GM18520 (cell line): ENCODE results near the gene CENPU.
"Not testable (repeated sequence)": the region's sequence is repeated elsewhere in the genome, so short reads cannot be mapped to it uniquely, and the experiment has no call there.

Experiments used
- ATAC-seq: cut with Tn5 transposase; IDR thresholded peaks from one replicate; pipeline ENCODE4 v1.9.1; 2021; ENCODE audit not compliant: unreplicated experiment

CENPU gene

DNA sequence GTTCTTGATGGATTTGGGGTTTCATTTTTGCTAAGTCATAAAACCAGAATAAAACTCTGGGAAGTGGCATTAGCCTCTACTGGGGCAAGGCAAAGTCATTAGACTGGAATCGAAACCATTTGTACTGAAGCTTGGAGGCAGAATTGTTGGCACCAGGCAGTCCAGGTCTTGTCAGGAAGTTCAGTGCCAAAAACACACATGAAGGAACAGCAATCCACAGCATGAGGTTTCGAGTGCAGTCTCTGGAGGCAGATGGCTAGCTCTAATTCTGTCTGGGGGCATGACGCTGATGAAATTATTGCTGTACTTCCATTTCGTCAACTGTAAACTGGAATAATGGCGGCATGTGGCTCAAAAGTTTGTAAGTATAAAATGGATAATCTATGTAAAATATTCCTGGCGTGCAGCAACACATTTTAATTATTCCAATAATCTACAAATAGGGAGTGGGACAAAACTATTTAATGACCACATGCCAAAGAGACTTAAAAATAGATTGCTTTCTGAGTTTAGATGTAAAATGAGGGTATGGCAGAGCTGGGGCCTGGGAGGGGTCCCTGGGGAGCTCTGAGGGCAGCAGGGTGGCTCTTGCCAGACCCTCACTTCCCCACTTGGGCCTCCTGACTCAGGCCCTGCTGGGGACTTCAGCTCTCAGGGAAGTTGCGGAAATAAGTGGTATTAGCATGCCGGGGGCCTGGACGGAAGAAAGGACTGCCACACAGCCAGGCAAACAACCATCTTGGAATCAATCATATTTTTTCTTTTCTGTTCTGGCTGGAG lies 18.8 kb upstream of the CENPU start:
- ATAC-seq: no peak

DNA sequence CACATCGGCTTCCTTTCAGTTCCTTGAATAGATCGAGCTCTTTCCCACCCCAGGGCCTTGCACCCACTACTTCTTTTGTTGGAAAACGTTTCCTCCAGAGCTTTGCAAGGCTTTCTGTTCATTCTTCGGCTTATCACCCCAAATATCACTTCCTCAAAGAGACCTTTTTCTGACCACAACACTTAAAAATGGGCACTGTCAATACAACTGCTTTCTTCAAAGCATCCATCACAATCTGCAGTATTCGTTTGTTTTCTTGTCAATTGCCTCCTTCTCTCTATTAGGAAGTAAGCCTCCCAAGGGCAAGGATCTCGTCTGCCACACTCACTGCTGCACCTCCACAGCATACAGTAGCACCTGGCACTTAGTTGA lies 17.7 kb upstream of the CENPU start:
- ATAC-seq: no peak

DNA sequence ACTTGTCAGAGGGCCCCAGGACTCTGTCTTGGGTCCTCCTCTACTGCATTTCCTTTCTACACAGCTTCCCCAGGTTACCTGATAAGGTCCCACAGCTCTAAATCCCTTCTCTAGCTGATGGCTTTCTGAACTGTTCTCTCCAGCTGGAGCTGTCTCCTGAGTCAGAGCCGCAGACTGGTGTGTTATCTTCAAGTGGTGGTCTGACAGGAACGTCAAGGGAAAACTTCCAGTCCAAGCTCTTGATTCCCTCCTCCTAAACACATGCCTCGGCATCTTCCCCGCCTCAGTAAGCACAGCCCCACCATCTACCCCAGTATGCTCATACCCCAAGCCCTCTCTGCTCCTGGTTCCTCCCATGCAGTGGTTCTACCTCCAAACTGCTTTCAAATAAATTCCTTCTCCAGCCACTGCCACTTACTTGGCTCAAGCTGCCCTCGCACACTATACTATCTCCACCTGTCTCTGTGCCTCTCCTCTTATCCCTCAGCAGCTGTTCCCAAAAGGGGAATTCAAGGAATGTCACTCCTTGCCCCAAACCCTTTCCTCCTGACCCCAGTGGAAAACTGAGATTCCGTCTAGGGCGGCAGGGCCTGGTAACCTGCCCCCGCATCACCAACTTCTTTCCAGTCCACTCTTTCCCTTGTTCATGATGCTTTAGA lies 17.2 kb upstream of the CENPU start:
- no peak for ATAC-seq

DNA sequence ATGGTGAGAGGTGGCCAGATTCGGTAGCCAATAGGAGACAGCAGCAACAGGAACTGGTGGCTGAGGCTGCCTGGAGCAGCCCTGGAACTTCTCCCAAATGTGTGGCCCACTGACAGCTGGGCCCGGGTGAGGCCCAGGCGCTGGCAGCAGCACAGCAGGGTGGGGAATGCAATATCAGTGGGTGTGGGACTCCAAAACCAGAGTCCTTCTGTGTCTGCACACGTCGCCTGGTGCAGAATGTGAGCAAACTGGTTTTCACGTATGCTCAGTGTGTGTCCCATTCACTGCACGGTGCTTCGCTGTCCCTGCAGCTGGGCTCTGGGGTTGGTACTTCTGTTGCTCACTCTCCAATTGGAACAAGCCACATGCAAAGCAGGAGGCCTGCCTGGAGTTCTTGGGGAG lies 14.4 kb upstream of the CENPU start:
- no peak for ATAC-seq

DNA sequence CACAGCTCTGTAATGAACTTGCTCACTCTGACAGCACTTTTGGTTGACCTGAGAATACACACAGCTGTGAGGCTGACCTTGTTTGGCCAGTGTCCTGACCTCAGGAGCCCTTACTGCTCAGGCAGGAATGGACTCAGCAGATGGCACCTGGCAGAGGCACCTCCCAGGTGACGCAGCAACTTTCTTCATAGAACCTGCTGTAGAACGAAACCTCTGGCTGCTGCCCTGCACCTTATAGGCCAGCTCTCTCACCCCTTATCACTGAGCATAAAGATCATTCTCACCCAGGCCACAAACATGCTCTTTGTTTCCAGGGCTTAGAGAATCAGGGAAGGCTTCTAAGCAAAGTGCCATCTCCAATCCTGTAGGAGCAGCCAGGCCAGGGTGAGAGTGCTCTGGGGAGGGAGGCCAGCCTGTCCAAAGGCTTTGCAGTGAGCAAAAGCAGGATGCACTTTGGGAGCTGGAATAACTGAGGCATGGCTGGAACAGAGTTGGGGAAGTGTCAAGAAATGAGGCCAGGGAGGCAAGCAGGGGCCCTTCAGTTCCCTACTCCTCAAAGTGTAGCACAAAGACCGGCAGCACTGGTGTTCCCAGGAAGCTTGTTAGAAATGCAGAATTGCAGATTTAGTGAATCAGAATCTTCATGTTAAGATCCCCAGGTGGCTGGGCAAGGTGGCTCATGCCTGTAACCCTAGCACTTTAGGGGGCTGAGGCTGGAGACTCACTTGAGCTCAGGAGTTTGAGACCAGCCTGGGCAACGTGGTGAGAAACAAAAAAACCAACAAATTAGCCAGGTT lies 13.3 kb upstream of the CENPU start:
- peak; percentile 54 for ATAC-seq

DNA sequence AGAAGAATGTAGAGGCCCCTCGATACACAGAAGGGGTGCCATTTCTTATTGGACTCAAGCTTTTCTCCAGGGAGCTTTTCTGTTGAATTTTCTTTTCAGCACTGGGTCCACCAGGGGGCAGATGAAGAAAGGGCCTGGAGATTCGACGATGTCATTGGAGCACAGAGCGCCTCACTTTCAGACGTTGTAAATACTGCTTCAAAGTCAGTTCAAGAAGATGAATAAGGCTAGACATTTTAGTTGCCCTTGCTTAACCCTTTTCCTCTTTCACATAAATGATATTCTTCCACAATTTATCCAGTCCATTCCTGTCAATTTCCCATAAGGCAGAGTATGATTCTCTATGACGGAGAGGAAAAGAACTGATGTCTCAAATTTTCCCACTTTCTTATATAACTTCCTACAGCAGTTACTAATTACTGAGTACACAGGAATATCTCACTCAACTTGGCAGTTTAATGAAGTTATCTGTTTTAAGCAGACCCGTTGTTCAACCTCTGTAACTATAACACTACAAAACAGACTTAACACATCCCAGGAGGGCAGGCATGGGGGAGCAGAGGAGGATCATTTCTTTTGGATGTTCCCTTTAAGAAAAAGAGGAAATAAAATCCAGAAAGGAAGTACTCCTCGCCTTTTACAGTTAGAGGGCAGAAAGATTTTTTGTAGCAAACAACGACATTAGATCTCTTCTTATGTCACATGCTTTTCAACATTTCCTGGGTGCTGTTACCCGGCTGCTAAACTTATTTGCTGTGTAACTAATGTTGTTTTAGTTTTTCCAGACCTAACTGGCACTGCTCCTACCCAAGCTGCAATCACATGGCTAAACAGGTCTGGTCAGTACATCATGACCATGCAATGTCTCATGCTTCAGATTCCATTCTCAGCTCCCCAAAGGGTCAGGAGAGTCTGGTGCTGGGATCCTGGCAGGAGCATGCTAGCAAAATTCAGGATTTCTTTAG lies 12.2 kb upstream of the CENPU start:
- no peak for ATAC-seq

DNA sequence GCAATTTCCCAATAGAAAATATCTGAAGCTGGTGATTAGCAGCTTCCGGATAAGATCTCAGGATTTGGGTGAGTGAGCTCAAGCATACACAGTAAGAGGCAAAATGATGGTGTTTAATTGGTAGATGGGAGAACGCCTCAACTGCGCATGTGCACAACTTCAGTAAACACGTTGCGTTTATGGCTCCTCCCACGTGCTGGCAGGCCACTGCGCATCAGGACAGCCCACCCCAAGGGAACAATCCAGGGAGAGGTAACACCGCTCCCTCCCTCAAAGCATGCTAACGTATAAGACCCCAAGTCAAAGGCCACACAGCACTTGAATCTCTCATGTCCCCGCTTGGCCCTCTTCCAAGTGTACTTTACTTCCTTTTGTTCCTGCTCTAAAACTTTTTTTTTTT lies 10.3 kb upstream of the CENPU start:
- no peak for ATAC-seq

DNA sequence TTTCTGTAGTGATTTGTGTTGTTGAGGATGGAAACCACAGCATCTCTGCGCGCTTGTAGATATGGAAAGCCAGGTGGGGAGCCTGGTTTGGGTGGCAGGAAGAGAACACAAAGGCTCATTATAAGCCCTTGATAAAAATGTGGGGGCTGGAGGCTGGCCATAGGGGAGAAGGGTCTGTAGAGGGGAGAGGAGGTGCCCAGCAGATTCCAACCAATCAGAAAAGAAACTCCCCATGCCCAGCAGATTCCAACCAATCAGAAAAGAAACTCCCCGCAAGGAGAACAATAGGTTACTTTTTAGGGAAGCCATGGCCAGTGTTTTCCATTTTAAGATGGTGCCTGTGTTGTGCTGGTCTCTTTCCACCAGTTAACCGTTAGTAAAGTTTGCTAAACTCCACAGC lies 9.8 kb upstream of the CENPU start:
- no peak for ATAC-seq

DNA sequence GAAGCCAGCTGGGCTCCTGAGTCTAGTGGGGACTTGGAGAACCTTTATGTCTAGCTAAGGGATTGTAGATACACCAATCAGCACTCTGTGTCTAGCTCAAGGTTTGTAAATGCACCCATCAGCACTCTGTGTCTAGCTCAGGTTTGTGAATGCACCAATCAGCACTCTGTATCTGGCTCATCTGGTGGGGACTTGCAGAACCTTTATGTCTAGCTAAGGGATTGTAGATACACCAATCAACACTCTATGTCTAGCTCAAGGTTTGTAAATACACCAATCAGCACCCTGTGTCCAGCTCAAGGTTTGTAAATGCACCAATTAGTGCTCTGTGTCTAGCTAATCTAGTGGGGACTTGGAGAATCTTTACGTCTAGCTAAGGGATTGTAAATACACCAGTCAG lies 7.8 kb upstream of the CENPU start:
- not testable (repeated sequence) for ATAC-seq

DNA sequence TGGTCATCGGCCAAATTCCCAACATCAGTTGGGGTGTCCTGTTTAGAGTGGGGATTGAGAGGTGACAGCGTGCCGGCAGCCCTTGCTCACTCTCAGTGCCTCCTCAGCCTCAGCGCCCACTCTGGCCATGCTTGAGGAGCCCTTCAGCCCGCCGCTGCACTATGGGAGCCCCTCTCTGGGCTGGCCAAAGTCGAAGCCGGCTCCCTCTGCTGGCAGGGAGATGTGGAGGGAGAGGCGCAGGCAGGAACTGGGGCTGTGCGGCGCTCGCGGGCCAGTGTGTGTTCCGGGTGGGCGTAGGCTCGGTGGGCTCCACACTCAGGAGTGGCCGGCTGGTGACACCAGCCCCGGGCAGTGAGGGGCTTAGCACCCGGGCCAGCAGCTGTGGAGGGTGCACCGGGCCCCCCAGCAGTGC lies 7.1 kb upstream of the CENPU start:
- ATAC-seq: no peak

DNA sequence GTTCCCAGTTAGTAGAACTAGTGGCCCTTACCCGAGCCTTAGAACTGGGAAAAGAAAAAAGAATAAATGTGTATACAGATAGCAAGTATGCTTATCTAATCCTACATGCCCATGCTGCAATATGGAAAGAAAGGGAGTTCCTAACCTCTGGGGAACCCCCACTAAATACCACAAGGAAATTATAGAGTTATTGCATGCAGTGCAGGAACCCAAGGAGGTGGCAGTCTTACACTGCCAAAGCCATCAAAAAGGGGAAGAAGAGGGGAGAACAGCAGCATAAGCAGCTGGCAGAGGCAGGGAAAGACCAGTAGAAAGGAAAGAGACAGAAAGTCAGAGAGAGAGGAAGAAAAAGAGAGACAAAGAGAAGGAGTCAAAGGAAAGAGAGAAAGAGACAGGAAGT lies 5.7 kb upstream of the CENPU start:
- not testable (repeated sequence) for ATAC-seq

DNA sequence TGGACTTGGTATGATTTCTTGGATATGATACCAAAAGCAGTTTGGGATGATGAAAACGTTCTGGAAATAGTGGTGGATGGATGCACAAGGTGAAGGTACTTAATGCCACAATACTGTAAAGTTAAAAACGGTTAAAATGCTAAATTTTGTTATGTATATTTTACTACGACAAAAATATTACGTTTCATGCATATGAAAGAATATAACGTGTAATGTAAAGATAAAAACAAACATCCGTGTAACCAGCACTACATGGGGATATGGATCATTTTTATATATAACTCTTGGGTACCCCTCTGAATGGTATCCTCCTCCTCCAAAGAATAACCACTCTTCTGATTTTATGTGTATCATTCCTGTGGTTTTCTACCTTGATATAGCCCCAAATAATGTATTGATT lies 862 bp upstream of the CENPU start:
- no peak for ATAC-seq

DNA sequence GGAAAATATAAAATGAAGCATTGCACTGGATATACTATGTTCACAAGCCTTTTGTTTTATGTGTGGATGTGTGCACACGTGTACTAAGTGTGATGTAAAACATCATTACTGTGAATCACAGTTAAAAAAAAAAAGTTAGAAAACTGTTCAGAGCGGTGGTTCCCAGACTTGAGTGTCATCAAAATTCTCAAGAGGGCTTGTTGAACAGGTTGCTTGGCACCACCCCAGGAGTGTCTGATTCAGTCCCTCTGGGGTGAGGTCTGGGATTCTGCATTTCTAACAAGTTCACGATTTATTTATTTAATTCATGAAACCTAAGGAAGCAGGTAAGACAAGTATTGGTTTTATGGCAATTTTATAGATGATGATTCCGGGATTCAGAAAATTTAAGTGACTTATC lies 1.8 kb downstream of the CENPU start:
- no peak for ATAC-seq

DNA sequence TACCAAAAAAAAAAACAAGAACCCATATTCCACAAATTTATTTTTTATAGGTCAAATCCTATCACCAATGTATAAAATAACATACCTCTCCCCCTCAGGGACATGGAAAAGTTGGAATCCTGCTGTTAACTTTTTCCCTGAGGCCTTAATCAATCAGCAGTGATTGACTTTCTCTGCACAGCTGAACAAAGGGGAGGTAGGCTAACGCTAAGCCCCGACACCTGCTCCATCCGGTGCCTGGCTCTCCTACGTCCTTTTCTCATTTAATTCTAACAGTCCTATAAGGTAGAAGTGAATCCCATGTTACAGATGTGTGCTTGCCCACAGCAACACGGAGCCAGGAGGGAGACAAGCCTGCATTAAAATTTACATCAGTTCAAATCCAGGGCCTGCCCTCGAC lies 2.8 kb downstream of the CENPU start:
- no peak for ATAC-seq

DNA sequence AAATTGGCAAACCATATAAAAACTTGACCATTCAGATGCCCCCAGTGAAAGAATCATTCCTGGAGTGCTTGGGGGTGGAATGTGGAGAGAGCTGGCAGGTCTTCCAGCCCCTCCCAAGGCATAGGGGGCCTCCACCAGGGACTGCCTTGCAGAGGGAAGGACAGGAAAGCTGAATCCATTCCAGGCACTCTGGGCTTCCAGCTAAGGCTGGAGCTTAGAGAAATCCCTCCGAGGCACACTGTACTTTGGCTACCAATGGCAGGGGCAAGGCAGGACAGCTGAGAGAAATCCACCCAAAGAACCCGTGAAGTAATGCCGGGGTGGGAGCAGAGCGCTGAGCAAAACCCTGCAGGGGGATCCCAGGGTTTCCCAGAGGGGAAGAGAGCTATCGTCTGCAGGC lies 4.0 kb downstream of the CENPU start:
- ATAC-seq: no peak

DNA sequence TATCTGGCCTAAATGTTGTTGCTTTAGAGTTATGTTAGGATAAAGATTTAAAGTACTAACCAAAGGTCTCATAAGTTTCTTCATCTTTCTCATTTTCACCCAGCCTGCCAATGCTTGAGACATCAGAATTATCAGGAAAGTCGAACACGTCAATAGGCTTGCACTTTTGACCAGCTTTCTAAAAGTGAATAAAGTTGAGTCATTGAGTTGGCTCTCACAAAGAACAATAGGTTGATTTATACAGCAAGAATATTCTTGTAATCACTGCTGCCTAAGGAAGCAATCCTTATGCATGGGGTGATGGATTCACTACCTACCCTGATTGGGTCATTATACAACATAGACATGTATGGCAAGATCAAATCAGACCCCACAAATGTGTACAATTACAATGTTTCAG lies 5.0 kb downstream of the CENPU start:
- no peak for ATAC-seq

DNA sequence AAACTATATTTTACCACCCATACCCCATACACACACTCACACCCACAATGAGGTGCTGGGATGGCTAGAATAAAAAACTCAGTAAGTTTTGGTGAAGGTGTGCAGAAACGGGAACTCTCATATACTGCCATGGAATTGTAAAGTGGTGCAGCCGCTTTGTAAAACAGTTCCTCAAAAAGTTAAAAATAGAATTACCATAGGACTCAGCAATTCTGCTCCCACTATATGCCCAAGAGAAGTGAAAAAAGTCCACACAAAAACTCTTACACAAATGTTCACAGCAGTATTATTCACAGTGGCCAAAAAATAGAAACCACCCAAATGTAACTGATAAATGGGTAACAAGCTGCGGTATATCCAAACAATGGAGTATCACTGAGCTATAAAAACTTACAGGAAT lies 6.5 kb downstream of the CENPU start:
- no peak for ATAC-seq

DNA sequence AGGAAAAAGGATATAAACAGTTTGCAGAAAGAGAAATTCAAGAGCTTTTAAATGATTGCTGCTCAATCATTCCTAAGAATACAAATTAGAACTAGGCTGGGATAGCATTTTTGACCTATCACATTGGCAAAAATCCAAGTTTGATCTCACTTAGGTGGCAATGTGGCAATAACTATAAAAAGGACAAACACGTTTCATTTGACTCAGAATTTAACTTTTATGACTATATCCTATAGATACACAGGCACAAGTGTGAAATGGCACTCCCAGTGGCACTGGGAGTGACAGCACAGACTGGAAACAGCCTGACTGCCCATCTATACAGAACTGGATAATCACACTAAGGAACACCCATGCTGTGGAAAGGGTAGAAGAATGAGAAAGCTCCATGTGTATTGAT lies 11.1 kb downstream of the CENPU start:
- ATAC-seq: no peak

DNA sequence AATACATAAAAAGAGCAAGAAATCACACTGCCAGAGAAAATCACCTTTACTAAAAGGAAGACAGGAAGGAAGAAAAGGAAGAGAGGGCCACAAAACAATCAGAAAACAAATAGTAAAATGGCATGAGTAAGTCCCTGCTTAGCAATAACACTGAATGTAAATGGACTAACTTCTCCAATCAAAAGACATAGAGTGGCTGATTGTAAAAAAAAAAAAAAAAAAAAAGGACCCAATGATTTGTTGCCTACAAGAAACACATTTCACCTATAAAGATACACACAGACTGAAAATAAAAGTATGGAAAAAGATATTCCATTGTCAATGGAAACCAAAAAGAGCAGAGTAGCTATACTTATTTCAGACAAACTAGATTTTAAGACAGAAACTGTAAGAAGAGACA lies 12.6 kb downstream of the CENPU start:
- ATAC-seq: no peak

DNA sequence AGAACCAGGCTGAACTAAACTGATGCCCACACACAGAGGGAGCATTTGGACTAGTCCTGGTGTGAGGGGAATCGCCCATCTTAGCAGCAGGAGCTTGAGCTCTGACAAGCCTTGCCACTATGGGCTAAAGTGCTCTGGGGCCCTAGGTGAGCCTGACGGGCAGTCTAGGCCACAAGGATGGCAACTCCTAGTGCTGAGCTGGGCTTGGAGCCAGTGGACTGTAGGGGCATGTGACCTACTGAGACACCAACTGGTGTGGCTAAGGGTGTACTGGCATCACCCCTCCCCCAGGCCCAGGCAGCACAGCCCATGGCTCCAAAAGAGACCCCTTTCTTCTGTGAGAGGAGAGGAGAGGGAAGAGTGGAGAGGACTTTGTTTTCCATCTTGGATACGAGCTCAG lies 14.5 kb downstream of the CENPU start:
- no peak for ATAC-seq

DNA sequence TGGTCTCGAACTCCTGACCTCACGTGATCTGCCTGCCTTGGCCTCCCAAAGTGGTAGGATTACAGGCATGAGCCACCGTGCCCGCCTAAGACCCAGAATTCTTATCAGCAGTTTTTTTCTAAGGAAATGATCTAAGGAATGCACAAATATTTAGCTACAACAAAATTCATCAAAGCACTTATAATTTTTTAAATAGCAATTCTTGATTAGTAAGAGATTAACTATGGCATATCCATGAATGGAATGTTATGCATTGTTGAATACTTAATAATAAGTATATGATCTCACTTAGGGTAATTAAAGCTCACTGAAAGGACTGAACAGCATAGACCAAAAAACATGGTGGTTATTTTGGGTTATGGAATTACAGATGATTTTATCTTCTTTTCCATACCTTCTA lies 18.4 kb downstream of the CENPU start:
- no peak for ATAC-seq
